Mesothelial cell of epicardium (in vitro differentiated cells): ENCODE data around the gene CDH2. TPM values are rescaled to one million over a fixed set of nuclear protein-coding genes. Genes with fewer than 3 reads are reported as not detected.
A peak's percentile ranks its signal among the peaks of the same experiment; 100 is the strongest.

Experiments
- DNase-seq, 2 experiments: peaks; one replicate each; pipeline ENCODE4 v3.0.0; 2021; ENCODE audit warnings: low spot score in 2 of 2; ENCODE audit not compliant: unreplicated experiment in 2 of 2
- H3K27ac Mint-ChIP-seq: 2 replicates; pipeline ENCODE4 v1.8.0; 2021; ENCODE audit warnings: mixed read lengths
- H3K27me3 Mint-ChIP-seq: 2 replicates; pipeline ENCODE4 v1.8.0; 2021; ENCODE audit warnings: low read depth, mixed read lengths
- H3K36me3 Mint-ChIP-seq: 2 replicates; pipeline ENCODE4 v1.8.0; 2021; ENCODE audit warnings: mixed read lengths
- H3K4me1 Mint-ChIP-seq: 2 replicates; pipeline ENCODE4 v1.8.0; 2021; ENCODE audit warnings: mixed read lengths
- H3K4me3 Mint-ChIP-seq: 2 replicates; pipeline ENCODE4 v1.8.0; 2021; ENCODE audit warnings: mild to moderate bottlenecking, moderate library complexity, mixed read lengths
- H3K9me3 Mint-ChIP-seq: 2 replicates; pipeline ENCODE4 v1.8.0; 2021; ENCODE audit warnings: mixed read lengths
- CTCF ChIP-seq: fragments of 200-600 bp; sonication (generic); IDR thresholded peaks from one replicate; pipeline ENCODE4 v1.5.0; 2021; ENCODE audit warnings: antibody characterized with exemption; ENCODE audit not compliant: unreplicated experiment
- total RNA-seq: library from RNA; stranded (reverse); gene quantifications from 3 replicates; pipeline ENCODE4 v1.2.1, GENCODE V29; 2021

Gene CDH2
- total RNA-seq, 1 donor from 2014 or later, result 46.6 TPM

- TF ChIP-seq CTCF, result no peak
- no peaks in the 10 kb centered on the region for H3K36me3 Mint-ChIP-seq
- H3K27ac Mint-ChIP-seq, result no peak overlapping the region
- H3K4me1 Mint-ChIP-seq, result peaks cover 20% of the 10 kb centered on the region
- DNase-seq, result no peak
- H3K9me3 Mint-ChIP-seq, result no peaks in the 10 kb centered on the region
- no peak overlapping the region for H3K4me3 Mint-ChIP-seq
- H3K27me3 Mint-ChIP-seq, result no peaks in the 10 kb centered on the region
These were observed 24.1 kb upstream of the CDH2 start for GRCh38 chr18:28201056-28201455.

- Mint-ChIP-seq H3K4me3 (no peak overlapping the region), H3K27me3 (no peaks in the 10 kb centered on the region), H3K9me3 (no peaks in the 10 kb centered on the region), H3K27ac (no peak overlapping the region), H3K36me3 (no peaks in the 10 kb centered on the region), H3K4me1 (peaks cover 7% of the 10 kb centered on the region)
- DNase-seq, result no peak
- no peak for TF ChIP-seq CTCF
These were observed 21.7 kb upstream of the CDH2 start for GRCh38 chr18:28198620-28199019.

GRCh38 chr18:28193177-28193778, 16.3 kb upstream of the CDH2 start:
- Mint-ChIP-seq H3K9me3 (peaks cover 13% of the 10 kb centered on the region), H3K36me3 (peaks cover 1% of the 10 kb centered on the region), H3K27ac (no peak overlapping the region), H3K4me3 (no peak overlapping the region), H3K27me3 (no peaks in the 10 kb centered on the region), H3K4me1 (no peaks in the 10 kb centered on the region)
- no peak for TF ChIP-seq CTCF
- DNase-seq, result no peak

GRCh38 chr18:28189400-28190239, 12.7 kb upstream of the CDH2 start:
- Mint-ChIP-seq H3K27me3 (no peaks in the 10 kb centered on the region), H3K36me3 (peaks cover 1% of the 10 kb centered on the region), H3K27ac (no peak overlapping the region), H3K9me3 (peaks cover 13% of the 10 kb centered on the region), H3K4me1 (no peaks in the 10 kb centered on the region), H3K4me3 (no peak overlapping the region)
- no peak for DNase-seq
- TF ChIP-seq CTCF, result peak; percentile 63

- H3K4me1 Mint-ChIP-seq, result peaks cover 3% of the 10 kb centered on the region
- no peak overlapping the region for H3K27ac Mint-ChIP-seq
- TF ChIP-seq CTCF, result no peak
- H3K36me3 Mint-ChIP-seq, result peaks cover 1% of the 10 kb centered on the region
- H3K4me3 Mint-ChIP-seq, result no peak overlapping the region
- peaks cover 11% of the 10 kb centered on the region for H3K27me3 Mint-ChIP-seq
- no peak for DNase-seq
- peaks cover 8% of the 10 kb centered on the region for H3K9me3 Mint-ChIP-seq
These were observed 8.2 kb upstream of the CDH2 start for GRCh38 chr18:28185121-28185520.
